Measurements from ENCODE around the gene CFAP97D1.
A peak's percentile ranks its signal among the peaks of the same experiment; 100 is the strongest.
"Not testable (repeated sequence)": the region's sequence is repeated elsewhere in the genome, so short reads cannot be mapped to it uniquely, and the experiment has no call there.

The CFAP97D1 gene

GRCh38 chr17:43798024-43798423 is 17.8 kb downstream of the CFAP97D1 start:
- DNase-seq (ENCODE audit: low spot score), result not testable (repeated sequence)

- no peak for DNase-seq (ENCODE audit: low spot score)
Measured at GRCh38 chr17:43799047-43799446, 18.8 kb downstream of the CFAP97D1 start.

GRCh38 chr17:43800736-43801135 is 20.5 kb downstream of the CFAP97D1 start:
- no peak for DNase-seq (ENCODE audit: low spot score)

GRCh38 chr17:43801844-43802243 is 21.6 kb downstream of the CFAP97D1 start:
- no peak for DNase-seq (ENCODE audit: low spot score)

- no peak for DNase-seq (ENCODE audit: low spot score)
Measured at GRCh38 chr17:43803758-43804157, 23.5 kb downstream of the CFAP97D1 start.

- no peak for DNase-seq (ENCODE audit: low spot score)
Measured at GRCh38 chr17:43805117-43805516, 24.9 kb downstream of the CFAP97D1 start.

- DNase-seq (ENCODE audit: low spot score), result no peak
Measured at GRCh38 chr17:43808076-43808475, 27.8 kb downstream of the CFAP97D1 start.

GRCh38 chr17:43809121-43809520 is 28.9 kb downstream of the CFAP97D1 start:
- no peak for DNase-seq (ENCODE audit: low spot score)

GRCh38 chr17:43810226-43810715 is 30.0 kb downstream of the CFAP97D1 start:
- DNase-seq (ENCODE audit: low spot score), result no peak

- no peak for DNase-seq (ENCODE audit: low spot score)
Measured at GRCh38 chr17:43810823-43811222, 30.6 kb downstream of the CFAP97D1 start.

- no peak for DNase-seq (ENCODE audit: low spot score)
Measured at GRCh38 chr17:43812396-43813265, 32.4 kb downstream of the CFAP97D1 start.

- no peak for DNase-seq (ENCODE audit: low spot score)
Measured at GRCh38 chr17:43813386-43813785, 33.2 kb downstream of the CFAP97D1 start.

- no peak for DNase-seq (ENCODE audit: low spot score)
Measured at GRCh38 chr17:43814026-43814425, 33.8 kb downstream of the CFAP97D1 start.

GRCh38 chr17:43814714-43815113 is 34.5 kb downstream of the CFAP97D1 start:
- peak; percentile 20 for DNase-seq (ENCODE audit: low spot score)

- no peak for DNase-seq (ENCODE audit: low spot score)
Measured at GRCh38 chr17:43816336-43817320, 36.4 kb downstream of the CFAP97D1 start.

- no peak for DNase-seq (ENCODE audit: low spot score)
Measured at GRCh38 chr17:43817826-43818225, 37.6 kb downstream of the CFAP97D1 start.

GRCh38 chr17:43818966-43819365 is 38.7 kb downstream of the CFAP97D1 start:
- DNase-seq (ENCODE audit: low spot score), result no peak

- DNase-seq (ENCODE audit: low spot score), result no peak
Measured at GRCh38 chr17:43820759-43821158, 40.5 kb downstream of the CFAP97D1 start.

- no peak for DNase-seq (ENCODE audit: low spot score)
Measured at GRCh38 chr17:43822570-43823190, 42.4 kb downstream of the CFAP97D1 start.

GRCh38 chr17:43823350-43824084 is 43.3 kb downstream of the CFAP97D1 start:
- no peak for DNase-seq (ENCODE audit: low spot score)

GRCh38 chr17:43825567-43825966 is 45.3 kb downstream of the CFAP97D1 start:
- DNase-seq (ENCODE audit: low spot score), result no peak
